Inflammatory macrophage treated with lipopolysaccharide for 1 hour (primary cell): ENCODE measurements around the gene SNUPN.
"Not testable (repeated sequence)": the region's sequence is repeated elsewhere in the genome, so short reads cannot be mapped to it uniquely, and the experiment has no call there.

Experiments used
- DNase-seq, 2 donors: peaks; one replicate each; pipeline ENCODE4 v3.0.0-alpha.2; 2020 to 2022

The SNUPN gene

DNA sequence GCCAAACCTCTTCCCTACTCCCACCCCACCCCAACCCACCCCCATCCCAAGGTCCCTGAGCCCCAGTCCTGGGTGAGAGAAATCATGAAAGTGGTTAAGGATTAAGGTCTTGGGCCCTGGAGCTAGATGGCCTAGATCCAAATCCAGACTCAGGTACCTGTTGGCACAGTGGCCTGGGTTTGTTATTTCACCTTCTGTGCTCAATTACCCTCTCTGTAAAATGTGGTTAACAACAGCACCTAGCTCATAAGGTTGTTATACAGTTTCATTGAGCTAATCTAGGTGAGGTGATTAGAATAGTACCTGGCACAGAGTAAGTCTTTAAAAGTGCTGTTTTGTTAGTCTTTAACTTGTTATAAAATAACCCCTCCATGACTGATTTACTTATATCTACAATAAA lies 6.4 kb upstream of the SNUPN start:
- DNase-seq: no peak

DNA sequence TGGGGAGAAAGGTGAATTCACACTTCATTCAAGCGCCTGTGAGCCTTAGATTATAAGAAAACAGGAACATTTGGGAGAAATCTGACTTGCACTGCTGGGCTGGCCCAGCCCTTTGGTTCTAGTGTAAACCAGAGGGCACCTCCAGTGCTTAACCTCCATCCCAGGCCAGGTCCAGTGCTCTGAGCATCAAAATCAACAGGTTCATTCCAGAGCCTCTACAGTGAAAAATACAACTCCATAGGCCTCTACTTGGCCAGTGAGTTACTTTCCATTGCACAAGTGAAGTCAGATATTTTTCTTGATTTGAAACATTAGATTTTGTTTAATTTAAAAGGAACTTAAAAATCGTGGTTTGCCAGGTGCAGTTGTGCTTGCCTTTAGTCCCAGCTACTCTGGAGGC lies 3.0 kb downstream of the SNUPN start:
- DNase-seq: no peak

DNA sequence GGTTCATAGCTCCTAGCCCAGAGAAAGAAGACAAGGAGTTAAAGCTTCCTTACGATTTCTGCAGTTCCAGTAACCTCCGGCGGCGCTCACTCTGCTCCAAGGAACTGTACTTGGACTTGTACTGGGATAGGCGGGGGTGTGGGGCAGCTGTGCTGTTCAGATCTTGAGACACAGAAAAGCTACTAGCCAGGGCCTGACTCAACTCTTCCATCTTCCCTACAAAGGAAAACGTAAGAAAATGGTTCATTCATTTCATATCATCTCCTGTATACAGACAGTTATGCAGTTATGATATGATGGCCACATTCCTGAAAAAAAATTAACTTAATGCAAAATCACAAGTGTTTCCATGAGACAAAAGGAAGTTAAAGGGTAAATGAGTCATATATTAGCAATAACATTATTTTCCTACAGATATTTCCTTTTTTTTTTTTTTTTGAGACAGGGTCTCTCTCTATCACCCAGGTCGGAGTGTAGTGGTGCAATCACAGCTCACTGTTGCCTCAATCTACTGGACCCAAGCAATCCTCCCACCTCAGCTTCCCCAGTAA lies 4.6 kb downstream of the SNUPN start:
- peak; percentile 40 to 46 for DNase-seq

DNA sequence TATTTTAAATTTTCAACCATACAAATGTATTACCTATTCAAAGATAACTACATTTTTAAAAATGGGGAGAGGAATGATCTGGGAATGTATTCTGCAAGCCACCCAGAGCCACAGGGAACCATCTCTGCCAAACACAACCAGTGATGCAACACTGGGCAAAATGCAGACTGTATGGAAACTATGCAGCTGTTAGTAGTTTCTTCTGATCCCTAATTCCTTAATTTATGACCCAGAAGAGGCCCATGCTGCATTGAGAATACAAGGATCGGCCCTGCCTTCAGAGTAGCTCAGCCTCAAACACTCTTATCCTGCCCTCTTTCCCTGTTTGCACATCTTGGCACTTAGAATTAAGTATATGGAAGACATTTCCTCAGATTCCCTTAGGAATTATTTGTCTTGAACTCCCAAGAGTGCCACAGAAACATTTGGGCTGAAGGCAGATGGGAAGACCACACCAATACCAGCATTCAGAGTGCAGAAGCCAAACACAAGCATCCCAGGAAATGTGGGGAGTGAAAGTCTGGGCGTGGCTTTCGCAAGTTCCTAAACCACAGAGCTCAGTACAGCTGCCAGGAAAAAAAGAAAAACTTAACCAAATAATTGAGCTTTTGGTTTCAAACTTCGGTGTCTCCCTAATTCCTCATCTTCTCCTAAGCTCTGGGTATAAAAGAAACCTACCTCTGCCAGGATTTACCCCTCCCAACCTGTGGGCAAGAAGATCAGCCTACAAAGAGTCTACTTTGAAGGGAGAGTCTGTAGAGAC lies 5.3 kb downstream of the SNUPN start:
- peak; percentile 20 to 33 for DNase-seq

DNA sequence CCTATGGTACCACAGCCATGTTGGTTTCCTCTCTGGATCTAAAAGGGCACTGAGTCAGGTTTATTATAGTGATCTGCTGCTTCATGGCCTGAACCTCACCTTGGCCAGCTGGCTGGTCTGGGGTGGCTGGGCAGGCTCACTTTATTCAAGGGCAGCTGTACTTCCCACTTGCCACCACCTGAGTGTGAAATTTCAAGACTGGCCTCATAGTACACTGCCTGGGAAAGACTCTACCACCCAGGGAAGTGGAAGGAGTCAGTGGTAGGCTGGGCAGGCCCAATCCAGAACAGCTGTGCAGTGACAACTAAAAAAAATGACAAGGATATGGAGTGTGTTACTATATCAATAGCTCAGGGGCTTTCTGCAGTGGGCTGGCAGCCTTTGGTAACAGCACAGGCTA lies 8.8 kb downstream of the SNUPN start:
- no peak for DNase-seq

DNA sequence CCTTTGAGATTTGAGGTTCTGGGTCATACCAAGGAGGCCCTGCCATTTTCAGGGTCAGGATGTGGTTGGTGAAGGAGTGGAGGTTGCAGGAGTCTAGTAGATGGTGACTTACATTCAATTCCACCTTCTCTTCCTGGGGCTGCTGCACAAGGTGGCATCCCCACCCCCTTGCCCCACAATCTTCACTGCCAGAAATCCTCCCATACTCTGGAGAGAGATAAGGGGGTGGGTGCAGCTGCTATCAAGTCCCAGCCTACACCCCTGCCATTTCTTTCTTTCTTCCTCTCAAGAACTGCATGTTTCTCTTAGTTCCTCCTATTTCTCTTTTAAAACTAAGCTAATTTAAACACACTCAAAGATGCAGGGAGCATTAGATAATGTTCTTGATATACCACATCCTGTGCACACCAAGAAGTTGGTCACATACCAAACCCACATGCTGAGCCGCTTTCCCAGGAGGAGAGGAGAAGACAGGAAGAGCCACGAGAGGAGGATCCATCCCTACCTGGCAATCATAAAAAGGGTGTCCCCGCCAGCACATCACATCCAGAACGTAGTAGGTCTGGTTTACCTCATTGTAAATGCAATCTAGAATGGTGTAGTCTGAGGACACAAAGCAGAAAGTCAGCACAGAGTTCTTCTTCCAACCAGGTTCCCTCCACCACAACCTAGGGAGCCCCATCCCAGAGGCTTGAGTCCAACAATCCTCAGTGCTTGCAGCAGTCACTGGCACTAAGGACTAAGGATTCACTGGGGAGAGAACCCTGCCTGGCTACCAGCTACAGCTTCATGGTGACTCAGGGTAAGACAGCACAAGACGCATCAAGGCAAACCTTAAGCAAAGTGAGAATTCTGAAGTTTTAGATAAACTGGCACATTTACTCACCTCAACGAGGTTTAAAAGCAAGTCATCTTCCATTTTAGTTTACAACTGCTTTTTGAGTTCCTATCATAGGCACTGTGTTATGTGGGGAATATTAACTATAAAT lies 18.5 kb downstream of the SNUPN start:
- no peak for DNase-seq

DNA sequence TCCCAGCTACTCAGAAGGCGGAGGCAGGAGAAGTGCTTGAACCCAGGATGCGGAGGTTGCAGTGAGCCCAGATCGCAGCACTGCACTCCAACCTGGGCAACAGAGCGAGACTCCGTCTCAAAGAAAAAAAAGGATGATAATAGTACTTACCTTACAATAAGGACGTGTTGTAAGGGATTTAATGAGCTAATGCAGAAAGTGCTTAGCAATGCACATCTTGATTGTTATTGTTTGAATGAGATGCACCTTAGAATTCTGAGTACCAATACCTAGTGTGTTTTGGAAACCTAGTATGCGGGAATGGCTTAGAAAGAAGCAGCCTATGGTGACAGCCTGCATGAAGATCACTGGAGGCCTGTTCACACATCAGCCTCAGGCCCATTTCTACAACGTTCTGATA lies 19.5 kb downstream of the SNUPN start:
- no peak for DNase-seq

DNA sequence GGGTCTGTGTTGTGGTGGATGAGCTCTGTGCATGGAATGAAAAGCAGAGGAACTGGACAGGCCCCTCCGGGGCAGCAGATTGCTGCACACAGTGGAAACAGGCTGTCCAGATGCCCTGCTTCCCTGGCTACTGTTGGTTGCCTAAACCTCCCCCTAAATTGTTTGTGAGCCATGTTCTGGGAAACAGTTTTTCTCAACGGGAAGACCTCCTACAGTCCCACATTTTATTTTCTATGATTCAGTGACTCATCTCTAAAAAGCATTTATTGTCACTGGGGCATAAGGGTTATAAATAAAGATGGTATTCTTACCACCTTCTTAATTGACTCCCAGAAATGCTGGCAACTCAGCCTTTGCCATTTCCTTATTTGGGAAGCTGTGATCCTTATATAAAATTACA lies 26.1 kb downstream of the SNUPN start:
- no peak for DNase-seq

DNA sequence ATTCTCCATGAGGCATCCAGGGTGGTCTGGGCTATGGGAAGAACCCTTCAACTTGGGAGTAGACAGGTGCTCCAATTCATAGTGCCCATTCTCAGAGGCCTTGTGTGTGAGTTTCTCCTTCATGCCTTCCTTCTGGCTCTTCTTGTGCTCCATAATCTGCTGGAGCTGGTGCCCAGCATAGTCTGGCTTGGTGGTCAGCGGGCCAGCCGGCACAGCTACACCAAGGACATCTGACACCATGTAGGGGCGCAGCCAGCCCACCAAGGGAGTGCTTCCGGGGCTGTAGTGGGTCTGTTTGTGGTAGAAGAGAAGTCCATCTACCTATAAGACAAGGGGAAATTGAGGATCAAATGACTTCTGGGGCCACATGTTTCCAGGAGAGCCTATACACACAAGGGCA lies 27.2 kb downstream of the SNUPN start:
- DNase-seq: no peak

DNA sequence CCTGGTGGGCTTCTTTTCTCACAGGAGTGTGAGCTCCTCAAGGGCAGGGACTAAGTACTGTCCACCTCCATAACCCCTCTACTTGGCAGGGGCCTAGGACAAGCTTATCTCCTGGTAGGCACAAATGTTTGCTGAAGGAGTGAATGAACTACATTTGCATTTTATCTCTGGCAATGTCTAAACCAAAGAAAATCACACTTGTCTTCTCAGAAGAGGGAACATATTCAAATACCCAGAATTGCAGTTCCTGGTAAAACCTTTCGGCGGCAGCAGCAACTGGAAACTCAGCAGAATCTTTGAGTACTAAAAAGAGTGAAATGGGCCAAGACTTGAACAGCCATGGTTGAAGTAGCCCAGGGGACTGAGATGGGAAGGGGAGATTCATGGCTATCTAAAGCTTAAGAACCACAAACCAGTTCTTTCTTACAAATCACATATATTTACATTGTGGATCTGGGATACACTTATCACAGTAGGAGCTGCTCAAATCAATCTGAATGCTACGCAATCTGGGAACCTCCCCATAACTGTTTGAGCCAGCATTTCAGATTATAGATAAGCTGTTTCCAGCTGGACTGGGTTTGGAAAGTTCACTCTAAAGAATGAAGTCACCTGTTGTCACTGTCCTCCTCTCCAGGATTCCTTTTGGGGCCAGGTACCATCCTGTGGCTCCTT lies 27.7 kb downstream of the SNUPN start:
- DNase-seq: peak in 1 of 2 donors; percentile 71

DNA sequence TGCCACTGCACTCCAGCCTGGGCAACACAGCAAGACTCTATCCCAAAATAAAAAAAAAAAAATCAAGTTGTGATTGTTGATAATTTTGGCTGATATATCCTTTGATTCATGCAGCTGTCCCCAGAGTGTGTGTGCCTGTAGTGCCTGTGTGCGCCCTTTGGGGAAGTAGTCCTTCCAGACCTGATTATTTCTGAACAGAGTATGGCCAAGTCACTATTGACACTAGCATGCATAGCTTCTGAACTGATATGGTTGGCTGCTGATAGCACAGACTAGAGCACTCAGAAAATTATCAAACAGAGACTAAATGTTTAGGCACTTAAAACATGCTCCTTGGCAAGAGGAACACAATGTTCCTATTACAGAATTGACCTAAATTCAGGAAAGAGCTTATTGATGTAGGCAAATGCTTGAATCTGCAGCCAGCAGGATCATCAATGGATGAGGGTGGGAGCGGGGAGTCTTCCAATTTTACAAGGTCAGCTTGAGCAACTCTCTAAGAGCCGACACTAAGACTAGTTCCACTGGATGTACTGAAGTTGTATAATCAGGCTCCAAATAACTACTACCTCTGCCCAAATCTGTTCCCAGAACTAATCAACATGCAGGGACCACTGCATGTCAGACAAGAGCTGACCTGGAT lies 28.7 kb downstream of the SNUPN start:
- DNase-seq: no peak

DNA sequence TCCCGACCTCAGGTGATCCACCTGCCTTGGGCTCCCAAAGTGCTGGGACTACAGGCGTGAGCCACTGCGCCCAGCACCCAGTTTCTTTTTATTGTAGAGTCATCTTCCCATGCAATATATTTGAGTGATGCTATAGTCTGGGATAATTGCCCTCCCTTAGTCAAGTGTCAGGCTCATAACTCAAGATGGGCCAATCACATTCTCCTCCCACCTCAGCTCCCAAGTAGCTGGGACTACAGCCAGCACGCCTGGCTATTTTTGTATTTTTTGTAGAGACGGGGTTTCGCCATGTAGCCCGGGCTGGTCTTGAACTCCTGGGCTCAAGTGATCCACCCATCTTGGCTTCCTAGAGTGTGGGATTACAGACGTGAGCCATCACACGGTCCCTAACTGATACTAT lies 31.2 kb downstream of the SNUPN start:
- no peak for DNase-seq

DNA sequence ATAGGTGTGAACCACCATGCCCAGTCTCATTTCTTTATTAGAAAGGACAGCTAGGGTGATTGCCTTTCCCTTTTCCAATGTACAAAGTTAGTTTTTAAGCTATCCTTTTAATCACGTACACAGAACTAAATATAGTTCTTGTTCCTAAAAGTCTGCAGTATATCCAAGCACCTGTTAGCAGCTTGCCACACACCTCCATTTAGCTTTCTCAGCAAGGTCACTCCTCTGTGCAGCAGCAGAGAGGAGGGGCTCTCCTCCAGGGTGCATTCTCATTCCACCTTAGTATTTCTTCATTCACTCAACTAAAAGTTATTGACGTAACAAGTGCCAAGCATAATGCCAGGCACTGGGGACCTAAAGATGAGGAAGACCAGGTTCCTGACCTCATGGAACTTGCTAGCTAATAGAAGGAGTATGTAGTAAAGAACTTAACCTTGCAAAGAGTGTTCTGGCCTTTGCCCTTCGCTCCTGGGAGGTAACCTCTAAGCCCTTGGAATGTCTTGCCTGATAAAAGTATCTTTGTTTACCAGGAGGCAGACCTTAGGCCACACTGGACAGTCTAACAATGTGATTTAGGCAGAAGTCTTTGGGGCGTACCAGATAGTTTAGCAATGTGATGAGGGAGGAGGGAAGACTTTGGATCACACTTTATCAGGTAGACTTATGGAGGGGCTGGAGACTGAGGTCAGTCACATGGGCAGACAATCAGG lies 33.7 kb downstream of the SNUPN start:
- DNase-seq: no peak

DNA sequence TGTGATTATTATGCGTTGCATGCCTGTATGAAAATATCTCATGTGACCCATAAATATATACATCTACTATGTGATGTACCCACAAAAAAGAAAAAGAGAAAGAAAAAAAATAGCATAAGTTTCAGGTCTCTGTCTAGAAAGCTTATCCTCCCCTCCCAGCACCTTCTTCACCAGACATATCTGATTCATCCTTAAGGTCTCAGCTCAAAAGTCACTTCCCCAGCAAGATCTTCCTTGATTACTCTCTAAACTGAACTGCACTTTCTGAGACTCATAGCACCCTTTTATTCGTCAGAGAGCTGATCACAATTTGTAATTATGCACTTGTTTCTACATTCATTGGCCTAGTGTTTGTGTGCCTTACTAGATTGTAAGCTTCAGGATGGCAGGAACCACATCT lies 35.3 kb downstream of the SNUPN start:
- DNase-seq: no peak

DNA sequence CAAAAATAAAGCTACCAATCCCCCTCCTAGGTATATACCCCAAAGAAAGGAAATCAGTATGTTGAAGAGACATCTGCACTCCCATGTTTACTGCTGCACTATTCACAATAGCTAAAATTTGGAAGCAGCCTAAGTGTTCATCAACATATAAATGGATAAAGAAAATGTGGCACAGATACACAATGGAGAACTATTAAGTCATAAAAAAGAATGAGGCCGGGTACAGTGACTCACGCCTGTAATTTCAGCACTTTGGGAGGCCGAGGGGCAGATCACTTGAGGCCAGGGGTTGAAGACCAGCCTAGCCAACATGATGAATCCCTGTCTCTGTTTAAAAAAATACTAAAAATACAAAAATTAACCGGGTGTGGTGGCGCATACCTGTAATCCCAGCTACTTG lies 36.5 kb downstream of the SNUPN start:
- no peak for DNase-seq

DNA sequence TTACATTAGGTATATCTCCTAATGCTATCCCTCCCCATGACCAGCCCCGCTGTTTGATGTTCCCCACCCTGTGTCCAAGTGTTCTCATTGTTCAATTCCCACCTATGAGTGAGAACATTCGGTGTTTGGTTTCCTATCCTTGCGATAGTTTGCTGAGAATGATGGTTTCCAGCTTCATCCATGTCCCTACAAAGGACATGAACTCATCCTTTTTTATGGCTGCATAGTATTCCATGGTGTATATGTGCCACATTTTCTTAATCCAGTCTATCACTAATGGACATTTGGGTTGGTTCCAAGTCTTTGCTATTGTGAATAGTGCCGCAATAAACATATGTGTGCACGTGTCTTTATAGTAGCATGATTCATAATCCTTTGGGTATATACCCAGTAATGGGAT lies 39.1 kb downstream of the SNUPN start:
- not testable (repeated sequence) for DNase-seq

DNA sequence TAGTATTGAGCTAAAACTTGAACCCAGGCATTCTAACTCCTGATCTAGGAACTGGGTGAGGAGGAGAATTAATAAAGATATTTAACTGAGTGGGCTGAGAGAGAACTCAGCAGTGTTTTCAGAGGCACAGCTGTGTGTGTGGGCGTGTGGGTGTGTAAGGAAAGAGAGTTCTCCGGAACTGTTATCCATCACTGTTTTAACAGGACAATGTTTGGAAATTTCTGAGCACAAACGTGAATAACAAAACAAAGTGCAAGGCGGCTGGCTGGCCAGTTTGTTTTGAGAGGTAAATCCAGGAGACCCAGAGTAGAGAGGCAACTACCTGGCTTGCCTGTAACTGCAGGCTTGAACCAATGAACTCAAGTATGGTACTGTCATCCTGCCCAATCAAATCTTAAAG lies 41.4 kb downstream of the SNUPN start:
- DNase-seq: no peak

DNA sequence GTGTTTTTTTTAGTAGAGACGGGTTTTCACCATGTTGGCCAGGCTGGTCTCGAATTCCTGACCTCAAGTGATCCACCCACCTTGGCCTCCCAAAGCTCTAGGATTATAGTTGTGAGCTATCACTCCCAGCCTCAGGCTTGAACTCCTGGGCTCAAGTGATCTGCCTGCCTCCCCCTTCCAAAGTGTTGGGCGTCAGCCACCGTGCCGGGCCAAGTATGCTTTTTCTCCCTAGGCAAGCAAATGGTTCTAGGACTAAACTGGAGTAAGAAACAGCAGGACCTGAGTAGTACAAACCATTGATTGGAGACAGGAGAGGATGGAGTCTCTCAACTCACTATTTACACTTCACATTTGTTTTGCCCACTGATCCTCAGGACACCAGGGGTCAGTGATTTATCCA lies 41.8 kb downstream of the SNUPN start:
- no peak for DNase-seq

DNA sequence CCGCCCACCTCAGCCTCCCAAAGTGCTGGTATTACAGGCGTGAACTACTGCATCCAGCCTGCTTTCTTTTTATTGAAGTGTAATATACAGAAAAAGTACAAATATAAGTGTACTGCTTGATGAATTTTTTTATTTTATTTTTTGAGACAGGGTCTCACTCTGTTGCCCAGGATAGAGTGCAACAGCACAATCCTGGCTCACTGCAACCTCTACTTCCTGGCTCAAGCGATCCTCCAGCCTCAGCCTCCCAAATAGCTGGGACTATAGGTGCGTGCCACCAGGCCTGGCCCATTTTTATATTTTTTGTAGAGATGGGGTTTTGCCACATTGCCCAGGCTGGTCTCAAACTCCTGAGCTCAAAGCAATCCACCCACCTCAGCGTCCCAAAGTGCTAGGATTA lies 42.6 kb downstream of the SNUPN start:
- not testable (repeated sequence) for DNase-seq

DNA sequence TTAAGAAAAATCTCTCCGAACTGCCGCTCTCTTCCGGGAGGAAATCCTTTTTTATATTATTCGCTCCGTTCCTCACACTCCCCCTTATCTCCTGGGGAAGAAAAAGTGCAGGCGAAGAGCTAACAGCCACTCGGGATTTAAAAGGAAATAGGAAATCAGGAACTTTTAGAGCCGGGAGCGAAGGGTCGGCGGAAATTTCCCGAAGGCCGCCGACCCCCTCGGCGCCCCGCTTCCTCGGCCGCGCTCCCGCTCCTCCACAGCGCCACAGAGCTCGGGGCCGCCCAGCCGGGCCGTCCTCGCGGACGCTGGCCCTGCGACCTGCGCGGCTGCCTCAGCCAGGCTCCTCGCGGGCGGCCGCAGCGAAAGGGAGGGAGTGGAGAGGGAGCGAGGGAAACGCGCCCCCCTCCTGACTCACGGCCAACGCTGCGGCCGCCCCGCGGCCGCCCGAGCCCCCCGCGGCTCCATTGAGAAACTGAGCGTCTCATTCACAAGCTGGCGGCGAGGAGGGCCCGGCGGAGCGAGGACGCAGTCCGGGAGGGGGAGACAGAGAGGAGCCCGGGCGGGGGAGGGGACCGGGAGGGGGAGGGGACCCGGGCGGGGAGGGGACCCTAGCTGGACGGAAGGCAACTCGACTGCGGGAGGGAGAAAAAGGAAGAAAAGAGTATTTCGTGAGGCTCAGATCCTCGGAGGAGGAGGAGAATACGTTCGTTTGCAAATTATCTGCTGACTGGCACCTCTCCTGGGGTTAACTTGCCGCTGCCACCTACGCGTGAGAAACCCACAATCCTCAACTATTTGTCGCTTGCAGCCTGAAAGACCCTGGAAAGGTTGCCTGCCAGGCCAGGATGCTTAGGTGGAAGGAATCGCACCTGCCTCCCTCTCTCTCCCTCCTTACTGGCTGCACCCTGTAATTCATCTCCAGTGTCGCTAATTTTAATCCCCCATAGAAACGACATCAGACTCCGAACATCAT lies 46.3 kb downstream of the SNUPN start, which contains the start of gene PTPN9:
TSS of gene PTPN9 (minus strand) at position 368 of the 973 bp plus-strand sequence. CDS start 539 bp downstream, outside the sequence.
- peak; percentile 48 to 74 for DNase-seq
